Stimulated activated CD8-positive, alpha-beta memory T cell treated with anti-CD3 and anti-CD28 coated beads, Interleukin-12 subunit alpha, Interleukin-12 subunit beta, amount 100 ng/mL, for 1 hour (primary cell): ENCODE results near the gene PEF1.
A peak's percentile ranks its signal among the peaks of the same experiment; 100 is the strongest.
"Not testable (repeated sequence)": the region's sequence is repeated elsewhere in the genome, so short reads cannot be mapped to it uniquely, and the experiment has no call there.

Source experiments
- DNase-seq: peaks from one replicate; pipeline ENCODE4 v3.0.0-alpha.2; 2020; ENCODE audit warnings: low read depth

PEF1 gene

GRCh38 chr1:31609514-31610118 lies 35.1 kb downstream of the PEF1 start:
- DNase-seq = no peak

GRCh38 chr1:31607360-31607759 lies 37.3 kb downstream of the PEF1 start:
- DNase-seq = no peak

GRCh38 chr1:31605908-31606427 lies 38.7 kb downstream of the PEF1 start:
- no peak for DNase-seq

GRCh38 chr1:31602081-31602480 lies 42.6 kb downstream of the PEF1 start:
- no peak for DNase-seq

- no peak for DNase-seq
These were observed 44.0 kb downstream of the PEF1 start for GRCh38 chr1:31600641-31601040.

GRCh38 chr1:31598980-31599379 lies 45.7 kb downstream of the PEF1 start:
- DNase-seq = no peak

GRCh38 chr1:31596737-31597097 lies 48.0 kb downstream of the PEF1 start:
- no peak for DNase-seq

- no peak for DNase-seq
These were observed 48.6 kb downstream of the PEF1 start for GRCh38 chr1:31595836-31596736.

- peak; percentile 21 for DNase-seq
These were observed 50.7 kb downstream of the PEF1 start for GRCh38 chr1:31593770-31594632.

GRCh38 chr1:31593136-31593665 lies 51.5 kb downstream of the PEF1 start:
- DNase-seq = no peak

GRCh38 chr1:31592132-31592531 lies 52.5 kb downstream of the PEF1 start:
- DNase-seq = no peak

GRCh38 chr1:31591425-31592093 lies 53.1 kb downstream of the PEF1 start:
- DNase-seq = no peak

GRCh38 chr1:31588751-31589515 lies 55.7 kb downstream of the PEF1 start:
- no peak for DNase-seq

- DNase-seq = peak; percentile 5
These were observed 56.8 kb downstream of the PEF1 start for GRCh38 chr1:31587720-31588423.

GRCh38 chr1:31587328-31587699 lies 57.4 kb downstream of the PEF1 start:
- not testable (repeated sequence) for DNase-seq

- no peak for DNase-seq
These were observed 58.0 kb downstream of the PEF1 start for GRCh38 chr1:31586376-31587327.

GRCh38 chr1:31585736-31586365 lies 58.8 kb downstream of the PEF1 start:
- DNase-seq = no peak
